ENCODE data around the gene KCNQ2.

Gene KCNQ2

DNA sequence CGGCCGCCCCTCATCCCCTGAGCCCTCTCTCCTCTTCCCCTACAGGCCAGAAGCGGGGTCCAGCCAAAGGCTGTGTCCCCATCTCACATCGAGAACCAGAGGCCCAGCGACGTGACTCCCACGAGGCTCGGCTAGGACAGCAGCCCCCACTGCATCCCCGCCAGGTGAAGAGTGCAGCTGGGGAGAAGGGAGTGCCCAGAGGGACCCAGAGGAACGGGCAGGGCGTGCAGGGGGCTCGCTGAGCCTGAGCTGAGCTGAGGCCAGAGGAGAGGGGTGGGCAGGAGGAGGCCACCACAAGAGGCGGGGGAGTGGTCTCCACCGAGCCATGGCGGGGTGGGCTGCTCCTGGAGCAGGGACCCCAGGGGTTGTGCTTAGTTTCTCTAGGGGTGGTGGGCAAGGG lies 32.6 kb downstream of the KCNQ2 start:
- in situ Hi-C loops (cut with MboI; ENCODE audit: low sequenced_read_pairs) = no loop called here

DNA sequence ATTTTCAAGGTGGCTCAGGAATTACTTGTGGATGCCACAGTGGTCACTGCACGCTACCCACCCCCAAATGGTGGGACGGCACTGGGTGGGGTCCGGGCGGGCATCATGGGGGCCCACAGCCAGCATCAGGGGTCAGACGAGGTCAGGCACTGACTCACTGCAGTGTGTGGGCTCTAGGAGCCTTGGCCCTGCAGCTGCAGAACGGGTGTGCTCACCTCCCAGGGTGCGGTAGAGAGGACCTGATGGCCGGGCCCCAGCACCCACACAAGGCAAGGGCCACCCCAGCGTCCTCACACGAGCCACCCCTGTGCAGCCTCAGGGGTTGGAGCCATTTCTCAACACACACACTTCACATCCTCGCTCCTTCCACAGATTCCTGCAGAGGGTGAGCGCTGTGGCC lies 34.3 kb downstream of the KCNQ2 start:
- in situ Hi-C loops (cut with MboI; ENCODE audit: low sequenced_read_pairs) = no loop called here

DNA sequence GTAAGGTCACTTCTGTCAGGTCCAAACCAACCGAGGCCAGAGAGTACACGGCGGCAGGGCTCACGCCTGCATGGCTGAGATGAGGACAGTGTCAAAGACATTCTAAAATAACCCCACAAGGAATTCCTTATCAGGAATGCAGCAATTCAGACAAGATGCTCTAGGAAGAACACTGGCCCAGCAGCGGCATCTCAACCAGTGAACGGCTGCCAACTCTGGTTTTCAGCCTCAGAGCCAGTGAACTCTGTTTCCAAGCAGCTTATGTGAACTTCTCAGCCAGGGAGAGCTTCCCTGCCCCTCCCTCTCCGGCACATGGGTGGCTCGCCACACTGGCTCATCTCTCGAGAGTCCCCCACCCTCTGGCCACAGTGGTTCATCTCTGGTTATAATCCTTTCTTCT lies 36.9 kb downstream of the KCNQ2 start:
- in situ Hi-C loops (cut with MboI; ENCODE audit: low sequenced_read_pairs) = no loop called here

DNA sequence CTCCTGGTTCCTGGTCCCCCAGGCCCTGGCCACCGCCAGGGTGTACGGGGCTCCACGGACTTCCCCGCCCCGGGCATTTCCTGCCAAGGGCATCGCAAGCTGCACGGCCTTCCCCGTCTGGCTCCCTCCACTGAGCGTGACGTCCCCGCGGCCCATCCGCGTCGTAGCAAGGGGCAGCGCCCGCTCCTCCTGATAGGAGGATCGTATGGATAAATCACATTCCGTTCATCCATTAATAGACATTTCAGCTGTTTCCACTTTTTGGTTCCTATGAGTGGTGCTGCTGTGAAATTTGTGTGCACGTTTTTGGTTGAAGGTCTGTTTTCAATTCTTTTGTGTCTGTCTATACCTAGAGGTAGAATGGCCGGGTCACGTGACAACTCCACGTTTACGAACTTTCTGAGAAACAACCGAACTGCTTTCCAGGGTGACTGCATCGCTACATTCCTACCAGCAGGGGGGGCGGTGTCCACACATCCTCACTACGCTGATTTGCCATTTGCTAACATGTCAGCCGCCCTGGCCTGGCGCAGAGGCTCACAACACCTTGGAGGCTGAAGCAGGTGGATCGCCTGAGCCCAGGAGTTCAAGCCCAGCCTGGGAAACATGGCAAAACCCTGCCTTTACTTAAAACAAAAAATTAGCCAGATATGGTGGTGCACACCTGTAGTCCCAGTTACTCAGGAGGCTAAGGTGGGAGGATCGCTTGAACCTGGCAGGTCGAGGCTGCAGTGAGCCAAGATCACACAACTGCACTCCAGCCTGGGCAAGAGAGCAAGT lies 37.7 kb downstream of the KCNQ2 start:
- in situ Hi-C loops (cut with MboI; ENCODE audit: low sequenced_read_pairs) = no loop called here

DNA sequence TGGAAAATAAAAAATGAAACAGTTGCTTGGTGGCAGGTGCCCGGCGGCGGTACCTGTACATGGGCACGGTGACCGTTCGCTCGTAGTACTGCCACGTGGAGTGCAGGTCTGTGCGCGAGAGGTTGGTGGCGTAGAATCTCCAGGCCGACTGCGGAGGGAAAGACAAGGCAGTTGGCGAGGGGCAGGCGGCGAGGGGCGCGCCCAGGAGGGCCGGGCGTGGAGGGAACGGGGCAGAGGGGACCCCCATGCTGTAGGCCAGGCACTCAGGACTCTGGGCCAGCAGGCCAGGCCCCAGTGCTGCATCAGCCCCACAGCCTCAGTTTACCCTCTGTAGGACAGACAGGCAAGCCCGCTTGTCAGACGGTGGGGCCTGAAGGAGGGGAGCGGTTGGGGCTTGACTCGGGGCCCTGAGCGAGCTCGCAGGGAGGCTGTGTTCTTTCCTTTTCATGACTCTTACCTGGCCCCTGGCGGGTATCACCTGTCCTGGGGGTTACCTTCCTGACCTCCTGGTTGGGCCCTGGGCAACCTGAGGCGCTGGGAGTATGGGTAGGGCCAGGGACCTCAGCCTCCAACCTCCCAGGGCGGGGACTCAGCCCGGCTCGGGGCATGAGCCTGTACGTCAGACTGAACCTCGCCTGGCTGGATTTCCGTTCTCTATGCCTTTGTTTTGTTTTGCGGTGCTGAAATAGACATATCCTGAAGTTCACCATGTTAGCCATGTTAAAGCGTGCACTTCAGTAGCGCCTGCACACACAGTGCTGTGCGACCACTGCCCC lies 38.5 kb downstream of the KCNQ2 start:
- in situ Hi-C loops (cut with MboI; ENCODE audit: low sequenced_read_pairs) = no loop called here

DNA sequence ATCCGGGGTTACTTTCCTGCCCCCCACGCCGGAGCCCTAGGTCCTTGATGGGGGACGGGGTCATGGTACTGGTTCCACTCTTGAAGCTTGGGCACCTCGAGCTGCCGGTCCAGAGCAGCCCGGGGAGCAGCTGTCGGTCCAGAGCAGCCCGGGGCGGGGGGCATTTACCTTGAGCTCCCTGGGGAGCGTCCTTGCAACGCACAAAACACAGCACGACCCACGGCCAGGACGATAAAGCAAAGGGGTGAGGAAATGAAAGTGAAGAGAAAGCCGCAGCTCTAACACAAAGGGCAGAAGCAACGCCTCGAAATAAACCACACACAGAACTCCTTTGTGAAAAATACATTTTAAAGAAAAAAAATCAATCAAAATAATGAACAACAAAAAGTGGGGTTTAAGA lies 39.1 kb downstream of the KCNQ2 start:
- in situ Hi-C loops (cut with MboI; ENCODE audit: low sequenced_read_pairs) = no loop called here

DNA sequence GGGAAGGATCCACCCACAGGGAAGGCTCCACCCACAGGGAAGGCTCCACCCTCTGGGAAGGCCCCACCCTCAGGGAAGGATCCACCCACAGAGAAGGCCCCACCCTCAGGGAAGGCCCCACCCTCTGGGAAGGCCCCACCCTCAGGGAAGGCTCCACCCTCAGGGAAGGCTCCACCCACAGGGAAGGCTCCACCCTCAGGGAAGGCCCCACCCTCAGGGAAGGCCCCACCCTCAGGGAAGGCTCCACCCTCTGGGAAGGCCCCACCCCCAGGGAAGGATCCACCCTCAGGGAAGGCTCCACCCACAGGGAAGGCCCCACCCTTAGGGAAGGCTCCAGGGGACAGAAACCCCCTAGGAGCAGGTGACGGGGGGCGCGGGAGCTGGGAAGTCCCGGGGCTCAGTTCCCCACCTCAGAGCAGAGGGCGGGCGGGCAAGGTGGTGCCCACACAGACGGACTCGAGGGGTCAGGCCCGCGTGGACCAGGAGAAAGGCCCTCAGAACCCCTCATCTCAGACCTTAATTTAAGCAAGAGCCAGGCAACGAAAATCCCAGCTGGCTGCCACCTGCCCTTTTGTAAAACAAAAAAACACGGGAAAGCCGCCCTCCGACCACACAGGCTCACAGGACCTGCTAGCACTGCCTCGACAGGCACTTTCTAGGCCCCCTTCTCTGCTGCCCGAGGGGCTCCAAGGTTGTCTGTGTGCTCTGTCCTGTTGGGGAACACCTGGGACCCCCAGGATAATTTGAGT lies 39.7 kb downstream of the KCNQ2 start:
- in situ Hi-C loops (cut with MboI; ENCODE audit: low sequenced_read_pairs) = no loop called here

DNA sequence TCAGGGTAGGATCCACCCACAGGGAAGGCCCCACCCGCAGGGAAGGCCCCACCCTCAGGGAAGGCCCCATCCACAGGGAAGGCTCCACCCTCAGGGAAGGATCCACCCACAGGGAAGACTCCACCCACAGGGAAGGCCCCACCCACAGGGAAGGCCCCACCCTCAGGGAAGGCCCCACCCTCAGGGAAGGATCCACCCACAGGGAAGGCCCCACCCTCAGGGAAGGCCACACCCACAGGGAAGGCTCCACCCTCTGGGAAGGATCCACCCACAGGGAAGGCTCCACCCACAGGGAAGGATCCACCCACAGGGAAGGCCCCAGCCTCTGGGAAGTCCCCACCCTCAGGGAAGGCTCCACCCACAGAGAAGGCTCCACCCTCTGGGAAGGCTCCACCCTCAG lies 40.5 kb downstream of the KCNQ2 start:
- in situ Hi-C loops (cut with MboI; ENCODE audit: low sequenced_read_pairs) = no loop called here

DNA sequence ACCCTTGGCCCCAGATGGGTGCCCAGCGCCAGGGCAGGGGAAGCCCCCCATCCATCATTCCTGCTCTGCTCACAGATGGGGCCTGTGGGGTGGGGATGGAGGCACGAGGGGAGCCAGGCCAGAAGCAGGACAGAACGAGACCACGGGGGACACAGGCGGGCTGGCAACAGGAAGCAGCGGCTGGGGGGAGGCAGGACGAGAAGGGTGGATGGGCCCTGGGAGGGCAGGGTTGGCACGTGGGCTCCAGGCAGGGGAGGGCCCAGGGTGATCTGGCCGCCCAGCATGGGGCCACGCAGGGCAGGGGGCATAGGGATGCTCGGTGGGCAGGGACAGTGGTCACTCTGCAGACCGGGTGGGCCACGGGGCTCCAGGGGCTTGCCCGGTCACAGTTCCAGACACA lies 41.6 kb downstream of the KCNQ2 start:
- in situ Hi-C loops (cut with MboI; ENCODE audit: low sequenced_read_pairs) = no loop called here

DNA sequence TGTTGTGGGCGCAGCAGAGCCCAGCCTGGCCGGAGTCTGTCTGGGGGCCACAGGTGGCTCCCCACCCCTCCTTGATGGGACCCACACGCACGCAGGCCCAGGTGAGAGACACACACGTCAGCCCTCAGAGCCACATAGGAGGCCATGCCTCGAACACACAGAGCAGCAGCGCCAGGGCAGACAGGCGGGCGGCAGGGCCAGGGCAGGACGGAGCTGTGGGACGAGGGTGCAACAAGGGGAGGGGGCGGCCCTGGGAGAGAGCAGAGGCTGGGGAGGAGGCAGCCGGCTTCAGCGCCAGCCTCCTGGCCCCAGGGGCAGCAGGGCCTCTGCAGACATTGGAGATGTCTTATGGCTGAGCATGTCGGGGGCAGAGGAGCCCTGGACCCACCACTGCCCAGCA lies 42.5 kb downstream of the KCNQ2 start:
- in situ Hi-C loops (cut with MboI; ENCODE audit: low sequenced_read_pairs) = no loop called here

DNA sequence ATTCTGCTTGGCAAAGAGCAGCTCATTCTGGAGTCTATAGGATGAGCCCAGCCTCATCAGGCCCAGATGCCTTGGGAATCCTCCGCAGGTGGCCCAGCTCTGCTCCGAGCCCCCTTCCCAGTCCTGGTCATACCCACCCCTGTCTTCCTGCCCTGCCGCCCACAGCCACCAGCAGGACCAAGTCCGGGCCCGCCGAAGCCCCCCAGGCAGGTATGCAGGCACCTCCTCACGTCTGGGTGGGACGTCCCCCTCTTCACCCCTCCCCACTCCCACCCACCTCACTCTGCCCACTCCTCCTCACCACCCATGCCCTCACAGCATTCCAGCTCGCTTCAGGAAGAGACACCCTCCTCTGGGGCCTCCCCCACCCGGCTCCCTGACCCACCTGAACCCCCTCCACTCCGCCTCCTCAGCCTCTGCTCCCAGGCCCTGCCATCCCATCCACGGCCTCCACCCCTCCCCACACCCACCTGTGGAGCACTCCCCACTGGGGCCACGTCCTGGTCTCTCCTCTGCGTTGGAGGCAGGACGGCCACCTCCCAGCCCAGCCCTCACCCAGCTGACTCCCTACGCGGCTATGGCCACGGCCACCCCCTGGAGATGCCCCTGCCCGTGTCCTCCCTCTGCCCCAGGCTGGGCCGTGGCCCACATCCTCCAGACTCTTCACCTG lies 43.4 kb downstream of the KCNQ2 start:
- in situ Hi-C loops (cut with MboI; ENCODE audit: low sequenced_read_pairs) = no loop called here

DNA sequence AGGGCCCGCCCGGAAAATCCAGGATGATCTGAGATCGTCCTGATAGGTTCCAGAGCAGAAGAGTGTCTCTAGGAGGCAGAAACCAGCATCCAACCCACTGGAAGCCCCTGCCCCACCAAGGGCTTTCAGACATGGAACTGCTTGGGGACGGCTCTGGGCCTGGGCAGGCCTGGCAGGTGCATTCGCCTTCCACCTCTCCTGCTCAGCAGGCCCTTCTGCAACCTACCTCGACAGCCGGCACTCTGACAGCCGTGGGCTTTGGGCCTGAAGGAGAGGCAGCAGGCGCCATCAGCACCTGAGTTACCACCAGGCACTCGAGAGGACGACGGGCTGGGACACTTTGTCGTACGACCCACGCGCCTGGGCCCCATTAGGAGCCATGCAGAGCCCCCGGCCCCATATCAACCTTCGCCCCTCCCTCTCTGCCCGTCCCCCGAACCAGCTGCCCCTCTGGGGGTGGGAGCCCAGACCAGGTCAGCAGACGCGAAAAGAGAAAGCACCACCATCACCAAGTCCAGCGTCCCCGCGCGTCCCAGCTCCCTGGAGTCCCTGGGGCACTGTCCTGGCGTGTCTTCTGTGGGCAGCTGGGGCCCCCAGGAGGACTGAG lies 44.6 kb downstream of the KCNQ2 start:
- in situ Hi-C loops (cut with MboI; ENCODE audit: low sequenced_read_pairs) = no loop called here

DNA sequence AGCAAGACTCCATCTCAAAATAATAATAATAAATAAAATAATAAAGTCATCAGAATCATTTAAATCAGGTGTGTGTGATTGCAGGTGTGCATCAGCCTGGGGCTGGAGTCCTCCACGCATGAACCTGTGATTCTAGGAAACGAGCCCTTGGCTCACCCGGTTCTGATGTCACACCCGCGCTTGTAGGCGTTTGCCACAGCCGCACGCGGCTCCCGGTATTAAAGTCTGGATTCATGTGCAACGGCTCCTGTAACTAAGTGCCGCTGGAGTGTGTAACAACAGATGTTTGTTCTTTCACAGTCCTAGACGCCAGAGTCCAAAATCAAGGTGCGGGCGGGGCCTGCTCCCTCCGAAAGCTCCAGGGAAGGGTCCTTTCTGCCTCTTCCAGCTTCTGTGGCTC lies 45.2 kb downstream of the KCNQ2 start:
- in situ Hi-C loops (cut with MboI; ENCODE audit: low sequenced_read_pairs) = no loop called here

DNA sequence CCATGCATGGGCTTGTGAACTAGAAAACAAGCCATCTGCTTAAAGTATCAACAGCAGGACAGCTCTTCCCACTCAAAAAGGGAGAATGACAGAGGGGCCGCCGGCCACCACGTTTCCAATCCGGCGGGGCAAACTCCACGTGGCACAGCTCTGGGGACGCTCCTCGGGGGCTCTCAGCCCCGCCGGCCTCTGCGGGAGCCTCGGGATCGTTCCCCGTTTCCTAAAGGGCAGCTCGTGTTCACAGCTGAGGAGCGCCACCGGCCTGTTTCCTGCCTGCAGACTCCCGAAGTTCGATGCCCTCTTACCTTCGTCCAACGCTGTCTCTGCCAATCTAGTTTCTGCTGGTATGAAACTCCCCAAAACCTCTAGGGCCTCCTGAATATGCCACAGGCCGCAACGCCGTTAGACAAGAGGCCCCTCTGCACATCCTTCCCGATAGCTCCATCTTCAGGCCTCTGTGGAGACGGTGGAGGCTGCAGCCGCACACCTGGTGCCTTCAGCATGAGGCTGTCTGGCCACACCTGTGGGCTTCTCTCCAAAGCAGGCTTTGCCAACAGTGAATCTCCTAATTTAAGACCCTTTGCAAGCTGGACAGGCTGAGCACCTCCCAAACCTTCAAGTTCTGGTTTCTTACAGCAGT lies 46.5 kb downstream of the KCNQ2 start:
- in situ Hi-C loops (cut with MboI; ENCODE audit: low sequenced_read_pairs) = no loop called here

DNA sequence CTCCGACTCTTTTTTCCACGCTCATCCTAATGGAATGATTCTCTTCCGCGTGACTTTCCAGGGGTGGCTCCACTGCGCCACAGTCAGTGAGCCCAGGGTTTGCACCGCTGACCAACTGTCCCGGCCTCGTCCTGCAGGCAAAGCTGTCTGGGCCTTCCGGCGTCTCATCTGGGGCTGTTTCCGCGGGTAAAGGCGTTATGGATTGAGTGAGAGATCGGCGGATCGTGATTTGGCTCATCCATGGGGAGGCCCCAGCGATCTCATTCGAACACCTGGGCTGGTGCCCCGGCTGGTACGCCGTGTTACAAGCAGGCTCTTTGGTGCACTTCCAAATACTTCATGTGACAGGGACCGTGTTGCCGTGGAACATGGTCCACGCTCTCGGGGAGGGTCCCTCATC lies 47.8 kb downstream of the KCNQ2 start:
- in situ Hi-C loops (cut with MboI; ENCODE audit: low sequenced_read_pairs) = no loop called here

DNA sequence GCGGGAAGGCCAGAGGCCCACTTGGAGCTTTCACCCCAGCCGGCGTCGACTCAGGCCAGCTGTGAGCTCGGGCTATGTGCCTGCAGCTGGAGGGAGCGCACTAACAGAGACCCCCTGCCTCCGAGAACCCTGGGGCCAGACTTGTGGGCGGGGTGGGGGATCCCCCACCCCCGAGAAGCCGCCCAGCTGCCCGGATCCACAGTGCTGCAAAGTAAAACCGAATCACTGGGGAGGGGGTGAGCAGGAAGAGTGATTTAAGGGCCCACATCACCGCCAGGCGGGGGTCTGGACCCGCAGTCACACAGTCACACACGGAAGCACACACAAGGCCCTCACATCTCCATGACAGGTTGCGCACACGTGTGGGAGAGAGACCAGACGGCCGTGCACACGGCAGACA lies 48.7 kb downstream of the KCNQ2 start:
- in situ Hi-C loops (cut with MboI; ENCODE audit: low sequenced_read_pairs) = no loop called here

DNA sequence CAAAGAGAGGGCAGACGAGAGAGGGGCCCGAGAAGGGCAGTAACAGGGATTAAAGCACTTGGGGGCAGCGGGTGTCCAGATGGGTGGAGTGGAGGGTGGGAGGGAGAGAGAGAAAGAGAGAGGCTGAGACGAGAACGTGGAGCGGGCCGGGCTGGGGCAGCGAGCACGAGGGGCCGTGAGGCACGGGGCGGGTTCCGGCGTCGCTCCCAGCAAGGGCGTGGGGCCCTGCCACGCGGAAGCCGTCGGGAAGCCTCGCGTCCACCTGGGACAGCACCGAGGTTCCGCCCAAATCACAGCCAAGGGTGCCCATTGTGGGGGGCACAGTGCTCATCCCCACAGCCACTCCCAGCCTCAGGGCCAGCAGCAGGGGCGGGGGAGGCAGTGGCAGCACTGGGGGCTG lies 49.8 kb downstream of the KCNQ2 start:
- in situ Hi-C loops (cut with MboI; ENCODE audit: low sequenced_read_pairs) = no loop called here

DNA sequence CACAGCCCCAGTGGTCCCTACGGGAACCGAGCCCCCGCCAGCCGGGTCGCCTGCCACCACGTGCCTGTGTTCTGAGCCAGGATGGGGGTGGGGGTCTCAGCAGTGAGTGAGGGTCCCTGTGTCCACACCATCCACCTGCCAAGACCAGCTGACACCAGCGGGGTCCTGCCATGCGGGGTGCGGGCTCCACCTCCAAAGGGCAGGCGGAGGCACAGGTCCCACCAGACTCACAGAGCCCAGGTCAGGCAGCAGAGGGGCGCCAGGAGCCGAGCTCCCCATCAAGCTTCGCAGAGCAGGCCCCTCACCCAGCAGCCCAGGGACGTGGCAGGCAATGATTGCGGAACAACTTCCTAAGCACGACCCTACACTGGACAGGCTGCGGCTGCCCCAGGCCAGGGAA lies 50.5 kb downstream of the KCNQ2 start:
- in situ Hi-C loops (cut with MboI; ENCODE audit: low sequenced_read_pairs) = no loop called here

DNA sequence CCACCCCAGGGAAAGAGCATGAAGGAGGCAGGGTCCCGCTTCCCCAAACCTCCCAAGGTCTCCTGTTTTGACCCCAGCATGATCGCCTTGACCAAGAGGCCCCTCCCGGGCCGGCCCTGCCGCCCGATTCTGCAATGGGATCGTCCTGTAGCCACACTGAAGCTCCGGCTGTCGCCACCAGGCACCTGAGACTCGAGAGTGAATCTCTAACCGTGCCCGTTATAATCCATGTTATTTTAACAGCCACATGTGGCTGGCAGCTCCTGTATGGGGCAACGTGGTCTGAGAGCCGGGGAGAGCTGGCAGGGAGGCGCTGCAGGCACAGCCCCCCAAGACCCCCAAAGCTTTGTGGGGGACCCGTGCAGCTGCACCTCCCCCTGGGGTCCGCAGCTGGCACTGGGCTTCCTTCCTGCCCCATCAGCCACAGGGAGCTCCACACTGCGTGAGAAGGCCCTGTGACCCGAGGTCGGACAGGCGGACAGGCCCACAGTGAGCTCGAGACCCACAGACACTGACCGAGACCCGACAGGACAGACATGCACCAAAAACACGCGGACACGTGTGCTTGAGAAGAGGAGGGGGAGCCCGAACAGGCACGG lies 51.3 kb downstream of the KCNQ2 start:
- in situ Hi-C loops (cut with MboI; ENCODE audit: low sequenced_read_pairs) = no loop called here

Data from HL-60/S4 treated with phorbol 12-myristate 13-acetate at 8.2 ng/mL for 4 days and 3 days (cell line).